GM19238 (cell line): Measurements from ENCODE around the gene BAK1.

Source experiments
- DNase-seq: peaks from one replicate; pipeline ENCODE4 v3.0.0; 2011; ENCODE audit warnings: low spot score; ENCODE audit not compliant: insufficient read length

The BAK1 gene

DNA sequence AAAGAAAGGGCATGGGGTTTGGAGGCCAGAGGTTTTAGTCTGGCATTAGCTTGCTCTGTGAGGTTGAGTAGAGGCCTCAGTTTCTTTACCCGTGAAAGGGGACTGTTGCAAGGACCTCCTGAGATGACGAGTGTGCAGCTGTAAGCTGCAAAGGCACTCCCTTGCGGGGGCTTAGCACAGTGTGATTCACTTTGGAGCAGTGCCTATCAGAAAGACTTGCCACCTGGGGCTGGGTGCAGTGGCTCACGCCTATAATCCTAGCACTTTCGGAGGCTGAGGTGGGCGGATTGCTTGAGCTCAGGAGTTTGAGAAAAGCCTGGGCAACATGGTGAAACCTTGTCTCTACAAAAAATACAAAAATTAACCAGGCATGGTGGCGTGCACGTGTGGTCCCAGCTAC lies 7.5 kb upstream of the BAK1 start:
- no peak for DNase-seq

DNA sequence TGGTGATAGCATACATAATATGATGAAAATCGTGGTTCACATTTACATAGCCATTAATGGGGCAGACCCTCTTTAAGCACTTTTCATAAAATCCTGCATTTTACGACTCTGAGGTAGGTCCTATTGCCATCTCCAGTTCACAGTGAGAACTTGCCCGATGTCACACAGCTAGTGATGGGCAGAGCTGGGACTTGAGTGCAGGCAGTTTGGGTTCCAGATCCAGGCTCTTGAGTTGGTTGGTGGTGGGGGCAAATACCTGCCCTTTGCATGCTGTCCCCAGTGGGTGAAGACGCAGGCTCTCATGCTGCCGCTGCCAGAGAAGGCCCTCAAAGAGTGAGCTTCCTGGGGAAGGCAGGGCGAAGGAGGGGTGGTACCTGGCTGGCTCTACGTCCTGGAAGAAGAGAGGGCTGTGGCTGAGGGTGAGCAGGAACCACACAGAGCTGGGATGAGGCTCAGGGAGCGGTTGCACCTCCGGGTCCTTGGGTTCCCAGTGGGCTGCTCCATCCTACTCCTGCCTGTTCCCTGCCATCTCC lies 6.1 kb upstream of the BAK1 start:
- no peak for DNase-seq

DNA sequence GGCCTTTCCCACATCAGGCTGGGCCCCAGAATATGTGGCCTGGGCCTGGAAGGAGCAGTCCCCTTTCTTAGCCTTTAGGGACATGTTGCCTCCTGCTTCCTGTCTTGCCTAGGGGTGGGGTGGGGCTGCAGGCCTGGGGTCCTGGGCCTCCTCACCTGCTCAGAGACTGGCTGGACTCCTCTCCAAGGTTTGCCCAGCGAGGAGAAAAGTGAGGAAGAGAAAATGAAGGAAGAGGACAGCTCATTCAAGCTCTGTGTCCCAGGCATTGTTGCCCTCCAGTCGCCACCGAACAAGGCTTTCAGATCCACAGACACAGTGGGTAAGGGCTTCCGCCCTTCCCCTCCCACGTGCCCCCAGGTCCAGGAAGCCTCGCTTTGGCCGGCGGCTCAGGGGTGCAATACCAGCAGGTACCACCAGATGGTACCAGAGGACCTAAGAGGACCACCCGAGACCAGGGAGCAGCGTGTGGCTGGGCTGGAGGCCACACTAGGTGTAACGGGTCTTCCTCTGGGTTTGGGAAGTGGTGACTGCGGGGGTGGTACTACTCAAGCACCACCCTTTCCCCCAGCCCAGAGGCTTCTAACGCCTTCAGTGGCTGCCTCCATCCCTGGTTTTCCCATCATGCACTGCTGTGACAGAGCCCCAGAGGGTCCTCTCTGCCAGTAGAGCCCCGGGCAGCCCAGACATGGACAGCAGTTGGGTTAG lies 5.5 kb upstream of the BAK1 start:
- DNase-seq: peak; percentile 83

DNA sequence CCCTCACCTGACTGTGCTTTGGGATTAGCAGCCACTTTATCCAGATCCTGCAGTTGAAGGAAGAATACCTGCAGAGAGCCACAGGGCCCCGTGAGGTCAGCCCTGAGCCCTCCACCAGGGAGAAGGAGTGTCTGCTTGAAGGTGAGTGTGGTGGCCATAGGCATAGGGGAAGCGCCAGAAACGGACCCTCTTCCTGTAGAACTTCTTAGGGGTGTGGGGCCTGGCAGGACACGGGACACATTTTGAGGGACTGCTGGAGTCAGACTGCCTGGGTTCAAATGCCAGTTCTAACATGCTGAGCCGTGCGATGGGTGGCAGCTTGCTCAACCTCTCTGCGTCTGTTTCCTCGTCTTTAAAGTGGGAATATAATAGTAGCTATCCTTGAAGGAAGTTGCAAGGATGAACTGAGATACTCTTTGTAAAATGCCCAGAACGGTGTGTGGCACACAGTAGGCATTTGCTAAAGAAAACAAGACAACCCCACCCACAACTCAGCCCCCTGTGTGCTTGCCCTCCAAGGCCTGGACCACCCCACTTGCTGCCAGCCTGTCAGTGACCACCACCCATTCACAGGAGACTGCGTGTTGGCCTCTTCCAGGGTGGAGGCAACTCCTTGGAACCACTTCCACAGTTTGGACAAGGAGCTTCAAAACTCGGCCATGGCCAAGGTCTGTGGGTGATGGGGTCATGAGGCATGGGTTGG lies 4.8 kb upstream of the BAK1 start:
- no peak for DNase-seq

DNA sequence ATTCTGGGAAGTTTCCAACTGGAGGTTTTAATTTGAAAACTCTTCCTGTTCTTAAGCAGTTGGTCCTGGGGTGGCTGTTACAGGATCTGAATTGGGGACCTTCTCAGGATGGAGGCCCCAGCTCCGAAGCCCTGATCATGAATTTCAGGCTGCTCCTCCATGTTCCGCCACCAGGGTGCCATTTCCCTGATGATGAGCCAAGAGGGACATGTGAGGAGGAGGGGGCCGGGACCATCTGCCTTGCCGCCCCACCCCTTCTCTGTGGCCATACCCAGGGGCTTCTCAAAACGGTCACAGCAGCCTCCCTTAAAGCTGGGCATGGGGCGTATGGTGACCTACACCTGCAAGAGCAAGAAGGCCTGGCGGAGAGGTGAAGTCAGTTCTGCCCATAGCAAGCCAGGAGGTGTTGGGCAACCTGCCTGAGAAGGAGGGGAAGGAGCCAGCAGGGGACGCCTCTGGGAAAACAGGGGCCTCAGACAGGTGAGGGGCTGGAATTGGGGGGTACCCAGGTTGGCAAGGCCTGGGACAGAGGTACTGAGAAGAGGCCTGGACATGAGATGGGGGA lies 3.6 kb upstream of the BAK1 start:
- no peak for DNase-seq

DNA sequence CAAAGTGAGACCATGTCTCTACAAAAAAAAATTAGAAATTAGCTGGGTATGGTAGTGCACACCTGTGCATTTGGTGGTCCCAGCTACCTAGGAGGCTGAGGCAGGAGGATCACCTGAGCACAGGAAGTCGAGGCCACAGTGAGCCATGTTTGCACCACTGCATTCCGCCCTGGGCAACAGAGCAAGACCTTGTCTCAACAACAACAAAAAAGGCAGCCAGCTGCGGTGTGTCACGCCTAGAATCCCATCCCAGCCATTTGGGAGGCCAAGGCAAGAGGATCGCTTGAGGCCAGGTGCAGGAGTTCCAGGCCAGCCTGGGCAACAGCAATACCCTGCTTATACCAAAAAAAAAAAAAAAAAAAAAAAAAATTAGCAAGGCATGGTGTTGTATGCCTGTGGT lies 1.1 kb upstream of the BAK1 start:
- no peak for DNase-seq

DNA sequence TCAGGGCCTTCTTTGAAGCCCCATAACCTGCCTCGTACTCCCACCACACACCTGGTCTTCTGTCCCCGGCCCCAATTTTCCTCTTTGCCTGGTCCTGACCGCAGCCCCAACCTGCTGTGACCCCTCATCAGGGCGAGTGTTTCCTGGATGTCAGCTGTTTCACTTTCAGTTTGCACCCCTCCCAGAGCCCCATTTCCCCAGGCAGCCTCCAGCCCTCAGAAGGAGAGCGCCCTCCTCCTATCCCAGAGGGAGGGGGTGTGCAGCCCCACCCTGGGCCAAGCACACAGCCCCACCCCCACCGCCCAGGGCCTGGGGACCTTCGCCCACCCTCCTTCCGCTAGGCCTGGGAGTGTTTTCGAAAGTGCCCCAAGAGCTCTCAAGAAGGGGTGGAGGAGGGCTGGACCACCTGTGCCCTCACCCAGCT lies 1.5 kb downstream of the BAK1 start:
- peak; percentile 43 for DNase-seq

DNA sequence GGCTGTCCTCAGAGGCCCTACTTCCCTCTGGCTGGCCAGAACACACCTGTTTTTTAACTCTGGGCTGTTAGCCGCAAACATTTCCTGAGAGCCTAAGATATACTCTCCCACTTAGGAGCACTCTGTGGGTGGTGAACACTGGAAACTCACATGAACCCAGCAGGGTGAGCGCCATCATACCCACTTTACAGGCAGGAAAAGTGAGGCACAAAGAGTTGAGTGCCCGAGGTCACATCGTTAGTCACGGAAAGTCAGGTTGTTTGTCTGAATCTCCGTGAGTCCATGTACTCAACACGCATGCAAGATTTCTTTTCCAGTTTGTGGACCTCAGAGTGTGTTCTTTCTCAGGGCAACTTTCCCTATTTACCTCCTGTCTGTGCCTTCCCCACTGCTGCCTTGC lies 1.9 kb downstream of the BAK1 start:
- no peak for DNase-seq

DNA sequence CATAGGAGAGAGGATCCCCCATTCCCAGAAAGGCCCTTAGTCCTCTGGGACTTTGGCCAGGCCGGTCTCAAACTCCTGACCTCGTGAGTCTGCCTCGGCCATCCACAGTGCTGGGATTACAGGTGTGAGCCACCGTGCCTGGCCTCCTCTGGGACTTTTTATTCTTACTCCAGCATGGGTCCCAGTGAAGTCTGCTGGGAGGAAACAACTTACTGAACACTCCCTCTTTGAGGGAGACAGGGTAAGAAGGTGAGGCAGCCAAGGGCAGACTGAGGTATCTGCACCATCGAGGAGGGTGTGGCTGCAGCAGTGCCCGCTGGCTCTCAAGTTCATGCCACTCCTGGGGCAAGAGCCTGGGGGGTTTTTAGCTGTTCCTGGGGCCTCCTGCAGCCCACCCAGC lies 2.4 kb downstream of the BAK1 start:
- no peak for DNase-seq

DNA sequence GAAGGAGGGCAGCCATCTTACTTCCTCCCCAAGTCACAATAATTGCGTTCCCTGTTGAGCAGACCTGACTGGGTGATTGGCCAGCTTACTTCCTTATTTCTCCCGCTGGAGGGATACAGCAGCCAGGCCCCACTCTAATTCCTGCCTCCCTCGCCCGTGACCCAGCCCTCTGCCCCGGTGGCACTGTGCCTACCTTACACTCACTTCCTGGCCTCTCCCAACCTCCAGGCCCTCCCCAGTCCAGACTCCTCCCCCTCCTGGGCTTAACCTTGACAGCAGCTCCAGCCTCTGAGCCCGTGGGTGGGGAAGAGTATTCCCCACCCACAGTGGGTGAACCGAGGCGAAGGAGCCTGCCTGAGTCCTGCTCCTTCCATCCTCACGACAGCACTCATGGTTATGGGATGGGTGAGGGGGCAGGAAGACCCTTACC lies 3.0 kb downstream of the BAK1 start:
- DNase-seq: no peak

DNA sequence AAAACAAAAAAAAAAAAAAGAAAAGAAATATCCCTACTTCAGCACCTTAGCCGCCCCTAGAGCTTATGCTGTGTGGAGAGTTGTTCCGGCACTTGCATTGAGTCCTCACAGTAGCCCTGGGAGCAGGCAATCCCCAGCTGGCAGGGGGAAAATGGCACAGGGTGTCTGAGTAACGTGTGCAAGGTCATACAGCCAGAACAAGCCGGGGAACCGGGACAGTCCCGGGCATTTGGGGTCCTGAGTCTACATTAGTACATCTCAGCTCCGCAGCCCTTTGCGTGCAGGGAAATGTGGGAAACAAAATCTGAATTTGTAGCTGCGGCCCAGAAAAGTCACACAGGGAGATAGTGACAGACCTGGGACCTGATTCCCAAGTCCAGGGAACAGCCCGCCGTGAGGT lies 3.4 kb downstream of the BAK1 start:
- no peak for DNase-seq

DNA sequence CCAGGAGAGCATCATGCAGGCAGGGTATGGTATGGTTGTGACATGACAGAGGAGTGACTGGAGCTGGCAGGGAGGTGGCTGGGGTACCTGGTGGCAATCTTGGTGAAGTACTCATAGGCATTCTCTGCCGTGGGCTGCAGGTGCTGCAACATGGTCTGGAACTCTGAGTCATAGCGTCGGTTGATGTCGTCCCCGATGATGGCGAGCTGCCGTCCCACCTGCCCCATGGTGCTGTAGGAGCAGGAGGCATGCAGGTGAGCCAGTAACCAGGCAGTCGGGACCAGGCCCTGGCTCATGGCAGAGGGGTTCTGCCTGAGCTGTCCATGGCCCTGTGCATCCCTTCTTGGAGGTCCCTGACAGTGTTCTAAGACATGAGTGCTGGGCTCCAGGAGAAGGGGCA lies 4.9 kb downstream of the BAK1 start:
- DNase-seq: no peak

DNA sequence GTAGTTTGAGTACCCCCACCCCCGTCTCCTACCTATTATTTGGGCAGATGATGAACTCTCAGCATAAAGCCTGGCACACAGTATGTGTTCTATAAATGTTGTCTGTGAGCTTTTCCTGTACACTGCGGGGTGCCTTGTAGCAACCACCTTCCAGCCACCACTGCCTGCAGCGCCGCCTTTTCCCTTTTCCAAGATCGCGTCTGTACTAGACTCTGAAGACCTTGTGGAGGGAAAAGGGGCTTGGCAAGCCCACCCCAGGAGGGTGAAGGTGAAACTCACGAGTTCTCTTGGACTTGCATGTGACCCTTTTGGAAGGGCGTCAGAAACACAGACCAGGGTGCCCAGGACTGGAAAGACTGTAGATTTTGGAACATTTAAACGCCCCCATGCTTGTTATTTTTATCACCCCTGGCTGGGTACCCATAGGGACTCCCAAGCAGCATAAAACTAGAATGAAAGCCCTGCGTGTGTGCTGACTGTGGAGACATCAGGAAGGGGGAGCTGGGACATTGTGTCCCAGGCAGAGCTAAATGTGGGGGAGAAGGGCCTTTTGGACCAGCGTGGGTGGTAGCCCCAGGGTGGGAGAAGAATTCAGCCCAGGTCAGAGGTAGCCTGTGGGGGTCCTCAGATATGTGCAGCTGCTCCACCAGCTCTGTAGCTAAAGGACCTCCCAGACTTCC lies 8.3 kb downstream of the BAK1 start:
- no peak for DNase-seq

DNA sequence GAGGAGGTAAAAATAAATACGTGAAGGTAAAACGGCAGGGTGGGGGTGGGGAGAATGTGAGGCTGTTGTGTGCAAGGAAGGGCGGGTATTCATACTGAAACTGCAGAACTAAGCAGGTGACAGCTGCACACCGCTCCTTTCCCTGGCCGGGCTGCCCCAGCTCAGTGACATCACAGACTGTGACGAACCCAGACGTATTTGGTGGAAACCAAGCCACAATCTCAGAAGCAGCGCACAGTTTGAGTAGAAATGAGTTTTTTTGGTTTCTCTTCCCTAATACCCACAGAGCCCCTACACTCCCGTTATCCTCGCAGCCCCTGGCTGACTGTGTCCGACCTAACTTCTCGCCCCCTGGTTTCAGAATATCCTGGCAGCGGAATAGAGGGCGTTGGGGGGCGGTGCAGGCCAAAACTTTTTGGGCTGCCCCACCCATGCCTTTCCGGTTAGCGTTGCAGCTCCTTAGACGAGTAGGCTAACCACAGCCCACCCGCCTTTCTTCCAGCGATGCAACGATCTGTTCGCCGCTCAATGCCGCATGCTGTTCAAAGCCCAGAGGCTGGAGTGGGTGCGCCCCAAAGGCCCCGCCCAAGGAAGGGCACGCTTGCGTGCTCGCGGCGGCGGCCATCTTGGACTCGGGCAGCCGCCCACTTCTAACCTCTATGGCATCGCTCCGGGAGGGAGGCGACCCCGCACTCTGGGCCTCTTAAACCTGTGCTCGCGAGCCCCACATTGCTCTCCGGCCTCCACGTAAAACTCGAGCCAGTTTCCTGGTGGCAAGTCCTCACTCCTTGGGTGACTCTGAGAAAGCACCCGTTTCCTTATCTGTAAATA lies 9.1 kb downstream of the BAK1 start:
- DNase-seq: peak; percentile 96

DNA sequence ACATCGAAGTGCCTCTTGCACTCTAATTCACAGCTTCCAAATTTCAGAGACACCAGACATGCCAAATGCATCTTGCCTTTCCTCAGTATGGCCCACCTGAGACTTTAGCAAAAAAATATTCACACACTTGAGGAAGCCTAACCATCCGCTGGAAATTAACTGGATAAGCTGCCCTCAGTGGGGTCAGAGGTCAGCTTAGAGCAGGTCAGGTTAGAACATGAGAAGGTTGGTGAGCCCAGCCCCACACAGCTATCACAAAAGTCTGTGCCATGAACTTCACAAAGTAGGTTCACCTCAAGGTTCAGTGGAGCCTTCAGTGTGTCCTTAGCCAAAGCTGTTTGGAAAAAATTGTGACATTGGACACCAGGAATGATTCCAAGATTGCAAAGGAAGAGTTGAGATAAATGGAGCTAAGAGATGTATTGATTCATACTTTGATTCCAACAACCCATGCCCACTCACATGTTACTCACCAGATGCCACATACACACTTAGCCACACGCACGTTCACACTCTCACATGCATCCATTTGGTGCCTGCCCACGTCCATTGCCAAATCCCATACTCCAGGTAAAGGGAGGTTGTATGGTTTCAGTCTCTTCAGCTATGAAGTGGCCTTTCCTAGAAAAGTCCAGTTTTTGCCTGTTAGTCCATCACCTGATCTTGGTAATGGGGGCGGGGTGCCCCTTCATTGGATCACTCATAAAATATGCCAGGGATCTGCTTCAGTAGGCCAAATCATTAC lies 11.1 kb downstream of the BAK1 start:
- no peak for DNase-seq

DNA sequence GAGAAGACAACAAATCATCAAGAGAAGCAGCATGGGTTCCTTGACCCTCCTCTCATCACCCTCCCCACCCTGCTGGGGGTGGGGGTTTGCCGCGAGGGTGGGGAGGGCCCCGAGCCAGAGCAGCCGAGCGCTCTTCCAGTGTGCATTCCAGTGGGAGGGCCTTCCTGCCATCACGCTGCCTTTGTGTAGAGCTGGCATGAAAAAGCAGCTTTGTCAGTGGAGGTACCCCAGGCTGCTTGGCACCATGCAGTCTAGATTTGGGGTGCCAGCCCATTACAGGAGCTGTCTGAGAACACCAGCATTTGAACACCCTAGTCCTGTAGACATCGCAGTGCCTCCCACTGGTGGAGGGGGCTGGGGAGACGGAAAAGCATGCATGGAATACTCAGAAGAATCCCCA lies 12.2 kb downstream of the BAK1 start:
- DNase-seq: no peak

DNA sequence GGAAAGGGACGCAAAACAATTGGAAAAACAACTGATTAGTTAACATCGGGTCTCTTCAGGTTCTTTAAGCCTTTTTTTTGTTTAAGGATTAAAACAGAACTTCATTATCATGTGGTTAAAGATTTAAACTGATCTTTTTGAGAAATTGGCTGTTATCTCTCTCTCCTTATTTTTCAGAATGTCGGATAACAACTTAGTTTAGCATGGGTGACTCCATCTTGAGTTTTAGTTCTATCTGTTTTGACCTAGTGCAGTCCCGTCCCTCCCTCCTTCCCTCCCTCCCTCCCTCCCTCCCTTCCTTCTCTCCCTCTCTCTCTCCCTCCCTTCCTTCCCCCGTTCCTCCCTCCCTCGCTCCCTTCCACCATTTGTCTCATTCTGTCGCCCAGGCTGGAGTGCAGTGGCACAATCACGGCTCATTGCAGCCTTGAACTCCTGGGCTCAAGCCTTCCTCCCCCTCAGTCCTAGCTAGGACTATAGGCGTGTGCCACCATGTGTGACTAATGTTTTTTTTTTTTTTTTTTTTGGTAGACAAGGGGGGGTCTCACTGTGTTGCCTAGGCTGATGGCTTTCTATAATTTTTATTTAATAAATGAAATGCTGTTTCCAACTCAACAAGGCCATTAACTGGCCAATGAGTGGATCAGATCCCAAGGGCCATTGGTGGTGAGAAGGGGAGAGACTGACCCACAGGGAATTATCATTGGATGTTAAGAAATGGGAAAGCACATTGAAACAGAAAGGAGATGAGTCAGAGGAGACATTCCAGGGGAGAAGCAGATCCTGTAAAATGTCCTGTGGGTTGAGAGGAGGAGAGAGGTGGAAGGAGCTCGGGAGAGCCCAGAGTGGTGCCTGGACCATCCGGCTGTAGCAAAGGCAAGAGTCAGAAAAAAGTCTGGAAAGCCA lies 13.6 kb downstream of the BAK1 start:
- no peak for DNase-seq

DNA sequence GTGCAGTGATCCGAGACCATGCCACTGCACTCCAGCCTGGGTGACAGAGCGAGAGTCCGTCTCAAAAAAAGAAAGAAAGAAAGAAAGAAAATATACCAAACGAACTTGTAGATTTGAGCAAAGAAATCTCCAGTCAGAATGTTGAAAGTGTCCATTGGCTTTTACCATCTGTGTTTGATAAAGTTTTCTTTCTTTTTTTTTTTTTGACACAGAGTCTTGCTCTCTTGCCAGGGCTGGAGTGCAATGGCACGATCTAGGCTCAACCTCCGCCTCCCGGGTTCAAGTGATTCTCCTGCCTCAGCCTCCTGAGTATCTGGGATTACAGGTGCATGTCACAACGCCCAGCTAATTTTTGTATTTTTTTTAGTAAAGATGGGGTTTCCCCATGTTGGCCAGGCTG lies 21.3 kb downstream of the BAK1 start:
- no peak for DNase-seq

DNA sequence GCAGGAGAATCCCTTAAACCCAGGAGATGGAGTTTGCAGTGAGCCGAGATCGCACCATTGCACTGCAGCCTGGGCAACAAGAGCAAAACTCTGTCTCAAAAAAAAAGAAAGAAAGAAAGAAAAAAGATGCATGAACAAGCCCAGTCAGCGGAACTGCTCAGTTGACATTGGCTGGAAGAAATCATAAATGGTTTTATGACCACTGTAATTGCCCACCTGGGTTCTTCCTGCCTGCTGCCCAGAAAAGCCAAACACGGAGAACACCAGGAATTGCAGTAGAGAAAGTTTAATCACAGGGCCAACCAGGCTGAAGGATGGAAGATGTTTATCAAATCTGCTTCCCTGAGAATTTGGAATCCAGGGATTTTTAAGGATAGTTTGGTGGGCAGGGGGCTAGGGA lies 22.7 kb downstream of the BAK1 start:
- DNase-seq: no peak
